Testis (tissue), 2 donors: ENCODE data around the gene PHF13.

Source experiments
- POLR2A ChIP-seq: fragments of 450-650 bp; IDR thresholded peaks from one replicate; pipeline ENCODE4 v1.6.1; 2017; ENCODE audit warnings: antibody characterized with exemption, mild to moderate bottlenecking, moderate library complexity
- TF ChIP-seq, protein P1 (sequence below), 3 experiments: fragments of 450-650 bp in 2 of 3; fragments of 200-600 bp in 1 of 3; sonication (generic) in 1 of 3; IDR thresholded peaks; one replicate each; pipeline ENCODE4 v1.5.1; 2016 to 2019; ENCODE audit warnings: antibody characterized with exemption in 3 of 3, mild to moderate bottlenecking in 2 of 3, moderate library complexity in 1 of 3

DNA sequence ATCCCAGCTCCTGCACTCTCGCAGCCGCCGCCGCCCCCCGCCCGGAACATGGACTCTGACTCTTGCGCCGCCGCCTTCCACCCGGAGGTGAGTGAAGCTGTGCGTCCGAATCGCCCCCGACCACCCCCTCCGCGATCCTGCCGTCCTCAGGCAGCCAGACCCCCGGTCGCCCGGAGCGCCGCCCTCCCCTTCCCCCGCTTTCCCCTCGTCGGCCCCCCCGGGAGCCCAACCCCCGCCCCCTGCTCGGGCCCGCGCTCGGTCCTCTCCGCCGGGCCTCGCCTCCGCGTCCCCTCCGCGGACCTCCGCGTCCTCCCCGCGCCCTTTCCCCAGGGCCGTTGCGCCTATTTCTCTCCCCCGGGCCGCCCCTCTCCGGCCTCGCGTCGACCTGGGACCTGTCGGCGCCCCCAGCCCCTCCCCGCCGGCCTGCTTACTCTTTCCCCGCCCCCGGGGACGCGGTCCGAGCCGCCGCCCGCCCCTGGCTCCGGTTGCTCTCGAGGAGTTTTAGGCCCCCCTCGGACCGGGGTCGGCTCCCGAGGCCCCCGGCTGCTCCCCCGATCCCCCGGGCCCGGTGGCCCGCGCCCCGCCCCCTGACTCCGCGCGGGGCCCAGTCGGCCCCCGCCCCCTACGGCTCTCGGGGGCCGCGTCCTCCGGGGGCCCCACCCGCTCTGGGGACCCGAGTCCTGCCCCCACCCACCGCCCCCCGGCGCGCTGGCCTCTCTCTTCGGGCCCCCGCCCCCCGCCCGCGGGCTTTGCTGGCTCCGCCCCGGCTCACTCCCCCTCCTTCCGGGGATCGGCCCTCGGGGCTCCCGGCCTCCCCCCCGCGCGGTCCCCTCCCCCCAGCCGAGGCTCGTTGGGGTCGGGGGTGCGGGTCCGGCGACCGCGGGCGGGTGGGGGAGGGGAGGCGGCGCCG, 743 bp downstream of the PHF13 start:
- TF ChIP-seq, protein P1, sequence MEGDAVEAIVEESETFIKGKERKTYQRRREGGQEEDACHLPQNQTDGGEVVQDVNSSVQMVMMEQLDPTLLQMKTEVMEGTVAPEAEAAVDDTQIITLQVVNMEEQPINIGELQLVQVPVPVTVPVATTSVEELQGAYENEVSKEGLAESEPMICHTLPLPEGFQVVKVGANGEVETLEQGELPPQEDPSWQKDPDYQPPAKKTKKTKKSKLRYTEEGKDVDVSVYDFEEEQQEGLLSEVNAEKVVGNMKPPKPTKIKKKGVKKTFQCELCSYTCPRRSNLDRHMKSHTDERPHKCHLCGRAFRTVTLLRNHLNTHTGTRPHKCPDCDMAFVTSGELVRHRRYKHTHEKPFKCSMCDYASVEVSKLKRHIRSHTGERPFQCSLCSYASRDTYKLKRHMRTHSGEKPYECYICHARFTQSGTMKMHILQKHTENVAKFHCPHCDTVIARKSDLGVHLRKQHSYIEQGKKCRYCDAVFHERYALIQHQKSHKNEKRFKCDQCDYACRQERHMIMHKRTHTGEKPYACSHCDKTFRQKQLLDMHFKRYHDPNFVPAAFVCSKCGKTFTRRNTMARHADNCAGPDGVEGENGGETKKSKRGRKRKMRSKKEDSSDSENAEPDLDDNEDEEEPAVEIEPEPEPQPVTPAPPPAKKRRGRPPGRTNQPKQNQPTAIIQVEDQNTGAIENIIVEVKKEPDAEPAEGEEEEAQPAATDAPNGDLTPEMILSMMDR (IDR thresholded peaks at IDR 0.05) = no peak
- no peak for TF ChIP-seq POLR2A
